Panc1 (cell line): ENCODE results near the gene TIMM44. TPM values are rescaled to one million over a fixed set of nuclear protein-coding genes. Genes with fewer than 3 reads are reported as not detected.

Source experiments
- ATAC-seq: fragments of 200-7000 bp; cut with Tn5 transposase; 2 replicates; pipeline ENCODE4 v1.9.1; 2020; ENCODE audit warnings: mild to moderate bottlenecking, moderate library complexity
- BruUV-seq: library from RNA; stranded (reverse); fragments of 400-500 nt; replicated peaks from 2 replicates; lab custom pipeline; 2021; lab: Mats Ljungman, UMichigan
- CTCF ChIA-PET: fragments of 300-600 bp; sonication (Branson Sonifier 250); formaldehyde crosslinking; loops from one replicate; lab custom pipeline; 2022; ENCODE audit warnings: antibody characterized with exemption; lab: Charles Lee
- POLR2A ChIA-PET: fragments of 300-600 bp; sonication (Branson Sonifier 250); formaldehyde crosslinking; loops from one replicate; lab custom pipeline; 2022; ENCODE audit warnings: antibody characterized with exemption; lab: Charles Lee
- DNase-seq: peaks from one replicate; pipeline ENCODE4 v3.0.0-alpha.2; 2010; ENCODE audit warnings: low read depth, low spot score
- H3K27ac ChIP-seq: 2 replicates; pipeline ENCODE4 v1.5.1; 2011; ENCODE audit warnings: mild to moderate bottlenecking, low read length, inconsistent platforms
- H3K27me3 ChIP-seq: fragments of 200-500 bp; sonication (Bioruptor generic); 2 replicates; pipeline ENCODE4 v1.6.0; 2014; ENCODE audit warnings: low read length, inconsistent platforms; ENCODE audit not compliant: control insufficient read depth, insufficient read depth
- H3K36me3 ChIP-seq: fragments of 200-500 bp; sonication (Bioruptor generic); 2 replicates; pipeline ENCODE4 v1.5.1; 2014; ENCODE audit warnings: inconsistent platforms, mild to moderate bottlenecking, low read length, moderate library complexity; ENCODE audit not compliant: control insufficient read depth, insufficient read depth
- H3K4me1 ChIP-seq: 2 replicates; pipeline ENCODE4 v1.5.1; 2011; ENCODE audit warnings: inconsistent platforms, mild to moderate bottlenecking, low read length, moderate library complexity; ENCODE audit not compliant: control insufficient read depth, insufficient read depth
- H3K4me3 ChIP-seq, 2 experiments: 2 replicates each; pipeline ENCODE4 v1.5.1; 2011 to 2012; ENCODE audit warnings: low read depth in 2 of 2, low read length in 2 of 2, mild to moderate bottlenecking in 2 of 2, inconsistent platforms in 1 of 2, moderate library complexity in 1 of 2
- H3K9me3 ChIP-seq: fragments of 200-500 bp; sonication (Bioruptor generic); 2 replicates; pipeline ENCODE4 v1.5.1; 2014; ENCODE audit warnings: low read depth, mild to moderate bottlenecking, inconsistent platforms, low read length, moderate library complexity; ENCODE audit not compliant: control insufficient read depth, insufficient read depth
- CTCF ChIP-seq: fragments of 450-650 bp; IDR thresholded peaks from 2 replicates; pipeline ENCODE4 v1.5.1; 2017; ENCODE audit warnings: mild to moderate bottlenecking
- POLR2AphosphoS5 ChIP-seq: IDR thresholded peaks from 2 replicates; pipeline ENCODE4 v1.6.1; 2012; ENCODE audit warnings: mild to moderate bottlenecking, low read depth, low read length, moderate library complexity
- SIN3A ChIP-seq: IDR thresholded peaks from 2 replicates; pipeline ENCODE4 v1.6.1; 2012; ENCODE audit warnings: low read depth, mild to moderate bottlenecking, low read length, moderate library complexity, borderline replicate concordance; ENCODE audit not compliant: insufficient read depth
- TCF7L2 ChIP-seq: IDR thresholded peaks from 2 replicates; pipeline ENCODE4 v1.6.1; 2011; ENCODE audit warnings: mild to moderate bottlenecking, low read depth, low read length, inconsistent platforms
- in situ Hi-C: cut with HindIII; loops from 2 replicates; pipeline ENCODE4 v1.10.0; 2016; ENCODE audit warnings: low sequenced_read_pairs, low pct_unique_long_range_greater_than_20kb
- intact Hi-C: fragments of 100-400 bp; cut with micrococcal nuclease; formaldehyde crosslinking; loops from one replicate; pipeline ENCODE4 v1.10.0; 2022; ENCODE audit not compliant: unreplicated experiment
- total RNA-seq: library from RNA; stranded (reverse); gene quantifications from one replicate; pipeline ENCODE4 v1.2.1, GENCODE V29; 2021; ENCODE audit not compliant: unreplicated experiment
- TF ChIP-seq, protein P1 (sequence below), 2 experiments: IDR thresholded peaks; 2 replicates each; pipeline ENCODE4 v1.6.1; 2011 to 2012; ENCODE audit warnings: low read depth in 2 of 2, control low read depth in 1 of 2, low read length in 1 of 2, mild to moderate bottlenecking in 1 of 2, moderate library complexity in 1 of 2; ENCODE audit not compliant: insufficient read depth in 1 of 2

Gene TIMM44
- total RNA-seq, 1 experiment from 2014 or later, result 105 TPM

DNA sequence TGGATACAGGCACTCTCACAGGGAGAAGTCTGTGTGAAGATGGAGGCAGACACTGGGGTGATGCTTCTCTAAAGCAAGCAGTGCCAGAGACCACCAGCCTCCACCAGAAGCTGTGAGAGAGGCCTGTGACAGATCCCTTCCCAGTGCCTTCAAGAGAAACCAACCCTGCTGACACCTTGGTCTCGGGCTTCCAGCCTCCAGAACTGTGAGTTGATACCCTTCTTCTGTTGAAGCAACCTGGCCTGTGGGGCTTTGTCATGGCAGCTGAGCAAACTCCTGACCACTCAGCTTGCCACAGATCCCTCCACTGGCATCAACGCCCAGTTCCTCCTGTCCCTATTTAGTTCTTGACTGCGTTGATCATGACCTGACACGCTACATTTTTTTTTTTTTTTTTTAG lies 33.0 kb upstream of the TIMM44 start:
- Histone ChIP-seq H3K27me3 (no peaks in the 10 kb centered on the region), H3K27ac (no peak overlapping the region), H3K9me3 (no peaks in the 10 kb centered on the region), H3K36me3 (peaks cover 3% of the 10 kb centered on the region), H3K4me3 (no peak overlapping the region), H3K4me1 (no peaks in the 10 kb centered on the region)
- CTCF ChIA-PET, result no interaction called here
- TF ChIP-seq POLR2AphosphoS5 (no peak), TCF7L2 (no peak), SIN3A (no peak), CTCF (no peak)
- TF ChIP-seq, protein P1, sequence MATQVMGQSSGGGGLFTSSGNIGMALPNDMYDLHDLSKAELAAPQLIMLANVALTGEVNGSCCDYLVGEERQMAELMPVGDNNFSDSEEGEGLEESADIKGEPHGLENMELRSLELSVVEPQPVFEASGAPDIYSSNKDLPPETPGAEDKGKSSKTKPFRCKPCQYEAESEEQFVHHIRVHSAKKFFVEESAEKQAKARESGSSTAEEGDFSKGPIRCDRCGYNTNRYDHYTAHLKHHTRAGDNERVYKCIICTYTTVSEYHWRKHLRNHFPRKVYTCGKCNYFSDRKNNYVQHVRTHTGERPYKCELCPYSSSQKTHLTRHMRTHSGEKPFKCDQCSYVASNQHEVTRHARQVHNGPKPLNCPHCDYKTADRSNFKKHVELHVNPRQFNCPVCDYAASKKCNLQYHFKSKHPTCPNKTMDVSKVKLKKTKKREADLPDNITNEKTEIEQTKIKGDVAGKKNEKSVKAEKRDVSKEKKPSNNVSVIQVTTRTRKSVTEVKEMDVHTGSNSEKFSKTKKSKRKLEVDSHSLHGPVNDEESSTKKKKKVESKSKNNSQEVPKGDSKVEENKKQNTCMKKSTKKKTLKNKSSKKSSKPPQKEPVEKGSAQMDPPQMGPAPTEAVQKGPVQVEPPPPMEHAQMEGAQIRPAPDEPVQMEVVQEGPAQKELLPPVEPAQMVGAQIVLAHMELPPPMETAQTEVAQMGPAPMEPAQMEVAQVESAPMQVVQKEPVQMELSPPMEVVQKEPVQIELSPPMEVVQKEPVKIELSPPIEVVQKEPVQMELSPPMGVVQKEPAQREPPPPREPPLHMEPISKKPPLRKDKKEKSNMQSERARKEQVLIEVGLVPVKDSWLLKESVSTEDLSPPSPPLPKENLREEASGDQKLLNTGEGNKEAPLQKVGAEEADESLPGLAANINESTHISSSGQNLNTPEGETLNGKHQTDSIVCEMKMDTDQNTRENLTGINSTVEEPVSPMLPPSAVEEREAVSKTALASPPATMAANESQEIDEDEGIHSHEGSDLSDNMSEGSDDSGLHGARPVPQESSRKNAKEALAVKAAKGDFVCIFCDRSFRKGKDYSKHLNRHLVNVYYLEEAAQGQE (IDR thresholded peaks at IDR 0.05; ENCODE audit: insufficient read depth in 1 of 2, low read depth in 2 of 2, low read length in 1 of 2), result no peak
- ATAC-seq, result no peak
- intact Hi-C loops (no loop called here), in situ Hi-C loops (no loop called here)
- DNase-seq, result no peak
- no TSS peak for BruUV-seq
- POLR2A ChIA-PET, result no interaction called here

- no peaks in the 10 kb centered on the region for H3K9me3 ChIP-seq
- no peak overlapping the region for H3K27ac ChIP-seq
- H3K4me3 ChIP-seq, result no peak overlapping the region
- intact Hi-C loops, result no loop called here
- no TSS peak for BruUV-seq
- POLR2A ChIA-PET, result no interaction called here
- H3K4me1 ChIP-seq, result no peaks in the 10 kb centered on the region
- DNase-seq (no peak), ATAC-seq (no peak)
- TF ChIP-seq, protein P1 (IDR thresholded peaks at IDR 0.05; ENCODE audit: insufficient read depth in 1 of 2, low read depth in 2 of 2, low read length in 1 of 2), result no peak
- TF ChIP-seq SIN3A, result no peak
- TF ChIP-seq POLR2AphosphoS5, result no peak
- TF ChIP-seq CTCF, result no peak
- TF ChIP-seq TCF7L2, result no peak
- H3K27me3 ChIP-seq, result no peaks in the 10 kb centered on the region
- H3K36me3 ChIP-seq, result peaks cover 3% of the 10 kb centered on the region
- in situ Hi-C loops, result no loop called here
- CTCF ChIA-PET, result no interaction called here
Observed at GRCh38 chr19:7975037-7975436, 31.6 kb upstream of the TIMM44 start.
